T-helper 9 cell (primary cell): ENCODE data around the gene DHX29.

ENCODE experiments used
- DNase-seq: peaks from one replicate; pipeline ENCODE4 v3.0.0-alpha.2; 2020

The DHX29 gene

DNA sequence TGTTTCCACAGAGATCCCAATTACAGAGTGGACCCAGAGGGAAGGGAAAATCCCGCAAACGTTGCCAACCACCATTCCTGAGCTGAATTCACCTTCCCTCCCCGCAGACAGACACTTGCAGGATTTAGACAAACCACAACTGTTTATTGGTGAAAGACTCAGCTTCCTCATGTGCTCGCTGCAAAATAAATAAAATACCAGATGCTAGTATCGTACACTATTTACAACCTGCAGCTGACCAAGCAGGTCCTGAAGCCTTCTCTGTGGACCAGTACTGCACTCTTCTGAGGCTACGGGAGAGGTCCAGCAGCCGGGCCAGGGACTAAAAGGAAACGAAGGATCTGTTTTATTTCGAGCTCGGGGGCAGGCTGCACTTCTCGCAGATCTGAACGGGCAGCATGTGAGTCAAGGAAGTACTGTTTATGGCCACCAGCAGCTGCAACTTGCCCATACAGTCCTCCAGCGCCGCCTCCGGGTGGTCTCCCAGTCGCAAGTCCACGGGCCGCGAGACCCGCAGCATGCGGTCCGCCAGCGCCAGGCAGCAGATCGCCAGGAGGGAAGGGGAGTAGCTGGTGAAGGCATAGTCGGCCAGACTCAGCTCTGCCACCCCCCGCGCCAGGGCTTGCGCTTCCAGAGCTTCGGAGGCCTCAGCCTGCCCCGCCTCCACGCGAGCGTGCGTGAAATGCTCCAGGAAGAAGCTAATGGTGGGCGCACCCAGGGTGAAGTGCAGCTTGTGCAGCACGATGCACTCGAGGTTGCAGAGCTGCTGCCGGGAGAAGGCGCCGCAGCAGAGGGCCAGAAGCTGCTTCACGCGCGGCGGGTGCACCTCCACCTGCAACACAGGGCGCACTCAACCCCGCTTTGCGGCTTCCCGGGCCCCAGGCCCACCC, 76.2 kb downstream of the DHX29 start:
- DNase-seq: no peak

DNA sequence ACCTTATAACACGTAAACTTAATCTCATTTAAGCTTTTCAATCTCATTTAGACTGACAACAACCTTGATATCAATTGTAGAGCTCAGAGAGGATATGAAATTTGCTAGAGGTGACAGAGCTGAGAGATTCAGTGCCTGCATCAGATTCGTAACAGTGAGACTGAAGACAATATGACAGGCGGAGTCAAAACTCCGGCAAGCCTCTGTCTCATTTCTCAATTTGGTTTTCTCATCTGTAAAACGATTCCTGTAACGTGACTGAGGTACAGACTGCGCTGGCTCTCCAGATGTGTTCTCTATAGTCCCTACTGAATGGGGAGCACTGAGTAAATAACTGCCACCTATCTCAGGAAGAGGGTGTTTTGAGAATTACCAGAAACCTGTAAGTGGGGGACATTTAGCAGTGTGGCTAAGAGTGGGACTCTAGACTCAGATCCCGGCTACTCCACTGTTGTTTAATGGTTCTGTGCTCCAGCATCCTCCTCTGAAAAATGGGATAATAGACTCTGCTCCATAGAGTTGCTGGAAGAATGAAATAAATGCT, 77.3 kb downstream of the DHX29 start:
- no peak for DNase-seq

DNA sequence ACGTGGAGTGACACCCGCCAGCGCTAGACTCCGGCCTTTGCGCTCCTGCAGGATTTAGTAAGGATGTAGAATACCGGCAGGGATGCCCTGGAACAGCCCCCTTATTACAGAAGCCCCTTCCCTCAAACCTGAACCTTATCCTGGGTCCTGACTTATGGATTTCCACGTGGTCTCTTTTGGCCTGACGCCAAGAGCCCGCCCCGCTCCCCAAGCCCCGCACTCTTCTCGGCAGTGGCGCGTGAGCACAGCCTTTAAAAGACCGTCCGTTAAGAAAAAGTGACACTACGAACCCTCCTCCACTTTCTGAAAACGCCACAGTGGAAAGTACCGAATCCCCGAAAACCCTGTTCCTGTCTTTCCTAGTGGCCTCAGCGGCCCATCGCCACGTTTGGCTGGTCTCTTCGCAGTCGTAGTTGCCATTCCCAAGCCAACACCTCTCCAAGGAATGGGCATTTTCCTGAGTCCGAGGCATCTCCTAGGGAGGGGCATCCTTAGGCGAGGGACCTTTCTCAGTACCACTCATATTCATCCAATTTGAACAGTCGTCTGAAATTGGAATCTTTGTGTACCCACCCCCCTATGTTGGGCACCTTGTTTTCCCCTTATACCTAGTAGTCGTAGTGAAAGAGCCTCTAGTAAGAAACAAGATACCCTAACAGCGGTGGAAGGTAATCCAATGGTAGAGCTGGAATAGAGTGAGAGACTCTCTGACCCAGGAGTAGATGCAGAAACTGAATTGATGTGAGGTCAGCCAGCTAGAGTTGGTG, 79.6 kb downstream of the DHX29 start:
- DNase-seq: no peak

DNA sequence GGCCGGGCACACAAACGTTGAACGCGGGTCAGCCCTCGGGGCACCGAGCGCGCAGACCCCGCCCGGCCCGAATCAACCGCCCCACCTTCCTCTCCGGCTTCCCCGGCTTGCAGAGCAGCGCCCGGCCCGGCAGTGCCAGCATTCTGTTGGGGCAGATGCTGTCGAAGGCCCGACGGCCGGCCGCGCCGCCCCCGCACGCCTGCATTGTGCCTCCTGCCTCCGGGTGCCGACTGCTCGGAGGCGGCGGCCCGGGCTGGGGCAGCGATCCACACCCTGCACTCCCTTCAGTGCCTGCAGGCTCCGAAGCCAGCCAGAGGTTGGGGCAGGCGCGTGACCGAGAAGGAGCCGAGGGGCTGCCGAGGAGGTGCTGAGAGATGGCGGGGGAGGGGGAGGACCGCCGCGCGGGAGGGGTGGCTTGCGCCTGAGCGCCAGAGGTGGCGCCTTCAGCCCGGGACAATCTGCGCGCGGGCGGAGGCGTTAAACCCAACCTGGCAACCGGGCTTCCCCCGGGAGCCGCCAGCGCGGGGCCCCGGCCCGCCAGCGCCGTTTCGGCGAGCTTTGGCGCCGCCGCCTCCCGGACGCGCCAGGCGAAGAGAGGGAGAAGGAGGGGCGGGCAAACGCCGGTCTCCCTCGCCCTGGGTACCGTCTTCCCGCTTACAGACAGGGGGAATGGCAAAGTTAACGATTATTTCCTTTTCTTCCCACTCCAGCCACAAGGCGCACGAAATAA, 80.4 kb downstream of the DHX29 start, which contains the start of gene MCIDAS:
Gene MCIDAS (minus strand): TSS at position 382 of the 730 bp plus-strand sequence. CDS start 177 bp downstream, at position 205.
- DNase-seq: peak; percentile 25

- no peak for DNase-seq
These were observed 81.2 kb downstream of the DHX29 start for GRCh38 chr5:55226027-55226933.

- DNase-seq: no peak
These were observed 82.1 kb downstream of the DHX29 start for GRCh38 chr5:55225346-55225745.

DNA sequence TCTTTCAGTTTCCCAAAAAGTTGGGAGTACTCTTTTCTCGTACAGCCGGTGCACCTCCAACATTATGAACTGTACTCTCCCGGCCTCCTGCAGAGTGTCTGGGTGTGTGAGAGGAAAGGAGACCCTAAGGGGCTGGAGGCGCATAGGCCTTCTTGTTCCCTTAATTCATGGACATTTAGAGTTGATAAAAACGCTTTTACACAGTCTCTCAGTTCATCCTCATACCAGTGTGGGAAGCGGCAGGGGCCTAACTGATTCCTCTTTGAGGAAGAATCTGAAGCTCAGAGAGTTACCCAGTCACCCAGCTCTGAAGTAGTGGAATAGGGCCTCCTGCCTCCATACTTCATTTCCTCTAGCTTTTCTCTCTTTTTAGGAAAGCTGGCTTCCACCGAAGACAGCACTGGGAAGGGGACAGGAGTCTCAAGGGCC, 83.7 kb downstream of the DHX29 start:
- no peak for DNase-seq

DNA sequence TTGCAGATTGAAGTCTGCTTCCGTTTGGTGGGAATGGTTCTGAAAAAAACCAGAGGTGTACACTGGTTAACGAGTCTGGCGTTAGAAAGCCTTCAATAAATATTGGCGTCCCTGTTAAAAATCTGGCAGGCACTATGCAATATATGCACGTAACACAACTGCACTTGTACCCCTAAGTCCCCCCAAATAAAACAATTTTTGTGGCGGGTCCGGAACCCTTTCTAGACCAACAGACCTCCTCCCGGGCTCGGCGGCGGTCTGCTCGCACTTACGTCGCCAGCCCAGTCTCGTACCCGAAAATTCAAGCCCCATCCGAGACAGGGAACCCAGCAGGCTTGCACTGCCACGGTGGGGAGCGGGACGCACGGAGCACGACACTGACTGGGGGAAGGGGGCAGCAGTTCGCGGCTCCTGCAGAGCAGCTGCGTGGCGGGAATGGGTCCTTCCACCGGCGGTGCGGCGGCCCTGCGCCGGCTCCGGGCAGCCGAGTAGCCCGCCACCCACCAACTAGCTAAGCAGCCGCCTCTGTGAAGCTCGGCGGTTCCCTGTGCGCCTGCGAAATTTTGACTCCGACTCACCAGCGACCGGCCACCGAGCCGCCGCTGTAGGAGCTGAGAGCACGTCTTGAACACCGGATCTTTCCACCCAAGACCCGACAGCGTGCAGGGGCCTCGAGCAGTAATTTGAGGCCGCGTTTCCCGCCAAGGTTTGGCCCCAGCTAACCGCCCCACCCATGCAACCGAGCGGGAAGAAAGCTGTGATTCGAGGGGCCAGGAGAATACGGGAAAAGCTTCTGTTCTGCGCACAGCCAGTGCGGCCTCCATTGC, 84.3 kb downstream of the DHX29 start:
- no peak for DNase-seq

GRCh38 chr5:55222092-55222984, 85.2 kb downstream of the DHX29 start:
- no peak for DNase-seq

DNA sequence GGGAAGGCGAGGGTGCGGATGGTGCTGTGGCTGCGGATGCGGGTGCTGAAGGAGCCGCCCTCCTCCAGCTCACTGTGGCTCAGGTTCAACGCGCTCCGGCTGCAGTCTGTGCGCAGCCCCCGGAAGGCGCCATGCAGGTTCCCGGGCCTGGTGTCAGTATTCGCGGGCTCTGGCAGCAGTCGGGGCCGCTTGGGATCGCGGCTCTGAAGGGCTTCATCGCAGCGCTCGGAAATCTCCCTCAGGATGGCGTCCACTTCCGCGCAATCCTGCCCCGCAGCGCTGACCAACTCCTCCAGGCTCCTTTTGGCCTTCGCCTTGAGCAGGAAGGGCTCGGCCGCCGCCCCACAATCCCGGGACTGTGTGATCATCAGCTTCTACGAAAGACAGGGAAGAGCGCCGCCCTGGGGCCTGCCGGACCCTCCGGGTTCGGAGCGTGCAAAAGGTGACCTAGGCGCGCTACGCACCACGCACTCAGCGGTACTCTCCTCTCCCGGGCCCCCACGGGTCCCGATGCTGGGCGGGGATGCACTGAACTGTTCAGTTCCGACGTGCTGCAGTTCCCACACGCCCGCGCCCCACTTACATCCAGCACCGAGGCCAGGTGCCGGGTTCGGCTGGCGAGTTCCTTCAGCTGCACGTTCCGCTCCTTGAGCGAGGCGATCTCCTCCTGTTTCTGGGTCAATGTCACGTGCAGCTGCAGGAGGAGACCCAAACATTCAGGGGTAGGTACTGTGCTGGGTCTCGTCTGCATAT, 86.9 kb downstream of the DHX29 start:
- no peak for DNase-seq

DNA sequence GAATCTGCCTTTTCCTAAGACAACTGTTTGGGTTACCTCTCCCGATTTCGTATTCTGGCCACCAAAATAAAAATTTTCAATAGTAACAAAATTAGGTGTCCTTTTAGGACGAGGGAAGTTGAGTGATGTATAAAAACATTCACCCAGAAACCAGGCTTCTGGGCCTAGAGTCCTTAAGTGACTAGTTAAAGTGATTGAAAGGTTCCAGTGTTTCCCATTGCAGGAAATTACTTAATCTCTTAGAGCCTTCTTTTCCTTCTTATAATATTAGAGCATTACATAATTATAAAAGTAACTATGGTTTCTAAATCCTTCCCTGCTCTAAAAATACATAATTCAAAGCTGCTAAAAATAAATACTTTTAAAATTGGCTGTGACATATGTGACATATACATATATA, 87.7 kb downstream of the DHX29 start:
- no peak for DNase-seq

- DNase-seq: no peak
These were observed 88.5 kb downstream of the DHX29 start for GRCh38 chr5:55218967-55219366.

GRCh38 chr5:55211184-55211874, 96.2 kb downstream of the DHX29 start:
- DNase-seq: no peak
